ENCODE results near the gene NFATC2. TPM values are rescaled to one million over a fixed set of nuclear protein-coding genes. Genes with fewer than 3 reads are reported as not detected.

Gene NFATC2
- total RNA-seq, 1 experiment from 2014 or later, result 0.61 TPM

- no peak overlapping the region for H3K9ac ChIP-seq (ENCODE audit: extremely low read depth, insufficient read length, low read length)
- Mint-ChIP-seq H3K4me3 (no peak overlapping the region), H3K9me3 (no peaks in the 10 kb centered on the region), H3K4me1 (no peaks in the 10 kb centered on the region), H3K36me3 (ENCODE audit: insufficient read depth in 1 of 3, low read depth in 3 of 3) (no peaks in the 10 kb centered on the region), H3K27ac (peak overlapping the region in 1 of 3 experiments; percentile 49; a peak in 1 of 7 replicates), H3K27me3 (ENCODE audit: low read depth) (peaks cover 6% of the 10 kb centered on the region; the same call in 1 of the 2 replicates)
- no peak overlapping the region for H2BK20ac ChIP-seq (ENCODE audit: low read depth, low read length, poor library complexity, severe bottlenecking)
- no peak overlapping the region for H2BK5ac ChIP-seq (ENCODE audit: insufficient read length, low read length)
- no peak for DNase-seq
- no peak for TF ChIP-seq CTCF (conservative IDR thresholded peaks at IDR 0.05)
- no peak overlapping the region for H4K8ac ChIP-seq (replicated peaks; ENCODE audit: insufficient read length, low read depth, low read length)
- no peaks in the 10 kb centered on the region for H4K20me1 ChIP-seq (ENCODE audit: control insufficient read depth, insufficient read depth, insufficient read length)
- H3K4ac ChIP-seq (ENCODE audit: low read depth, low read length), result no peak overlapping the region
- no peak overlapping the region for H2BK12ac ChIP-seq (ENCODE audit: insufficient read length, low read depth, low read length)
- H3K14ac ChIP-seq (ENCODE audit: insufficient read depth, low read length), result no peak overlapping the region
- no peaks in the 10 kb centered on the region for H3K27me3 ChIP-seq (ENCODE audit: insufficient read depth, low read length)
- no peak overlapping the region for H3K18ac ChIP-seq (ENCODE audit: insufficient read length, low read depth, low read length)
- no peak overlapping the region for H2BK15ac ChIP-seq (ENCODE audit: low read depth, low read length)
- H3K23me2 ChIP-seq (ENCODE audit: insufficient read length, low read depth, low read length, poor library complexity, severe bottlenecking), result no peaks in the 10 kb centered on the region
- H4K91ac ChIP-seq (ENCODE audit: insufficient read length, low read depth, low read length), result no peak overlapping the region
- H3K56ac ChIP-seq (ENCODE audit: insufficient read length, low read depth, low read length), result no peak overlapping the region
- no peak overlapping the region for H2AFZ ChIP-seq (ENCODE audit: low read length)
- no peak overlapping the region for H3T11ph ChIP-seq (ENCODE audit: low read length)
- no peak overlapping the region for H3K23ac ChIP-seq (ENCODE audit: insufficient read length, low read depth, low read length)
- no peak overlapping the region for H2BK120ac ChIP-seq (ENCODE audit: low read depth, low read length, poor library complexity, severe bottlenecking)
- no peak overlapping the region for H3K4me2 ChIP-seq (ENCODE audit: insufficient read depth, insufficient read length, low read length)
- H2AK5ac ChIP-seq (ENCODE audit: insufficient read length, low read length), result no peak overlapping the region
- no peak overlapping the region for H3K27ac ChIP-seq (ENCODE audit: insufficient read length, low read depth, low read length)
- no CpG with 5 or more reads among the region's 7 CpGs for WGBS (ENCODE audit: extremely low coverage, insufficient read length, low lambda C conversion rate)
- H4K5ac ChIP-seq (ENCODE audit: insufficient read length, low read depth, low read length), result no peak overlapping the region
- H3K79me1 ChIP-seq (ENCODE audit: insufficient read depth, low read depth, low read length, poor library complexity, severe bottlenecking), result no peaks in the 10 kb centered on the region
- H3K79me2 ChIP-seq (ENCODE audit: insufficient read depth, low read length), result no peaks in the 10 kb centered on the region
- no peaks in the 10 kb centered on the region for H3K9me3 ChIP-seq (ENCODE audit: control insufficient read depth, low read depth, low read length)
- no peaks in the 10 kb centered on the region for H3K4me1 ChIP-seq (ENCODE audit: insufficient read depth, low read length)
These were observed 33.7 kb downstream of the NFATC2 start for GRCh38 chr20:51508780-51509179.
